ENCODE measurements around the gene CPSF4. TPM values are rescaled to one million over a fixed set of nuclear protein-coding genes. Genes with fewer than 3 reads are reported as not detected.

Gene CPSF4
- total and polyA plus RNA-seq, 7 donors, result 21.3 to 46.4 (median 35.6) TPM

DNA sequence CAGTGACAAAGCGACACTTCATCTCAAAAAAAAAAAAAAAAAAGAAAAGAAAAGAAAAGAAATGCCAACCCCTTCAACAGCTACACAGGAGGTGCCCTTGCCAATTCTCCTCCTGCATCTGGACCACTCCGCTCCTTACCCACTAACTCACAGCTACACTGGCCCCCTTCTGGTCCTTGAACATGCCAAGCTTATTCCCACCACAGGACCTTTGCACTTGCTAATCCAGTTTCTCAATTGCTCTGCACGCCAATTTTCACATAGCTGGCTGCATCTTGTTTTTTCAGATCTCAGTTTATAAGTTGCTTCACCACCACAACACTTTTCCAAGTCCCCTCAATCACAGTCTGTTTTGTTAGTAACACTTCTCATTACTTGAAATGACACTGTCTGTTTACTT lies 35.9 kb upstream of the CPSF4 start:
- H3K4me1 ChIP-seq, result peaks cover 23% of the 10 kb centered on the region
- H3K27ac ChIP-seq, result no peak overlapping the region
- no peak for ATAC-seq
- TF ChIP-seq, protein P1, sequence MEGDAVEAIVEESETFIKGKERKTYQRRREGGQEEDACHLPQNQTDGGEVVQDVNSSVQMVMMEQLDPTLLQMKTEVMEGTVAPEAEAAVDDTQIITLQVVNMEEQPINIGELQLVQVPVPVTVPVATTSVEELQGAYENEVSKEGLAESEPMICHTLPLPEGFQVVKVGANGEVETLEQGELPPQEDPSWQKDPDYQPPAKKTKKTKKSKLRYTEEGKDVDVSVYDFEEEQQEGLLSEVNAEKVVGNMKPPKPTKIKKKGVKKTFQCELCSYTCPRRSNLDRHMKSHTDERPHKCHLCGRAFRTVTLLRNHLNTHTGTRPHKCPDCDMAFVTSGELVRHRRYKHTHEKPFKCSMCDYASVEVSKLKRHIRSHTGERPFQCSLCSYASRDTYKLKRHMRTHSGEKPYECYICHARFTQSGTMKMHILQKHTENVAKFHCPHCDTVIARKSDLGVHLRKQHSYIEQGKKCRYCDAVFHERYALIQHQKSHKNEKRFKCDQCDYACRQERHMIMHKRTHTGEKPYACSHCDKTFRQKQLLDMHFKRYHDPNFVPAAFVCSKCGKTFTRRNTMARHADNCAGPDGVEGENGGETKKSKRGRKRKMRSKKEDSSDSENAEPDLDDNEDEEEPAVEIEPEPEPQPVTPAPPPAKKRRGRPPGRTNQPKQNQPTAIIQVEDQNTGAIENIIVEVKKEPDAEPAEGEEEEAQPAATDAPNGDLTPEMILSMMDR (IDR thresholded peaks at IDR 0.05), result no peak
- no peak overlapping the region for H3K4me3 ChIP-seq
- no peaks in the 10 kb centered on the region for H3K27me3 ChIP-seq (ENCODE audit: insufficient read depth in 3 of 3, low read length in 2 of 3)
- intact Hi-C loops (cut with DNase I), result no loop called here
- DNase-seq, result no peak
- no peaks in the 10 kb centered on the region for H3K9me3 ChIP-seq
- peaks cover 15 to 74% of the 10 kb centered on the region in 2 donors for H3K36me3 ChIP-seq (ENCODE audit: insufficient read depth in 1 of 2, low read depth in 1 of 2)
- 94 to 95% (median 94%) methylated on average over 2 to 3 of the region's 3 CpGs for WGBS, 3 donors

DNA sequence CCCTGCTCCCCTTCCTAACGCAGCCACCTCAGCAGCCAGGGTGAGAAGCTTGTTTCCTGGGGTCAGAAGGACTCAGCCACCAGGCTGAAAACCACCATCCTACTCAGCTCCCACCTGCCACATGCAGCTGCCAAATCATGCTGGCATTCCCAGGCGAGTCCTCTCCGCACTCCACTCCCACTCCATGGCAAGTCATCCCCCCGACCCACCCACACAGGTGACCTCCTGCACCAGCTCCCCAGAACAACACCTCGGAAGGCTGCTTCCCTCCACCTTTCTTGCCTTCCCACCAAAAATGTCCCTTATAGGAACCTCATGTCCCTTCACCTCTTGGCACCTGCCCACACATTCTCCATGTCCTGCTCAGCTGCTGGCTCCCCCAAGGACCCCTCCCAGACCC lies 35.0 kb upstream of the CPSF4 start:
- Histone ChIP-seq H3K27me3 (ENCODE audit: insufficient read depth in 3 of 3, low read length in 2 of 3) (no peaks in the 10 kb centered on the region), H3K9me3 (no peaks in the 10 kb centered on the region), H3K36me3 (ENCODE audit: insufficient read depth in 1 of 2, low read depth in 1 of 2) (peaks cover 13 to 65% of the 10 kb centered on the region in 2 donors), H3K27ac (no peak overlapping the region), H3K4me1 (peaks cover 23% of the 10 kb centered on the region), H3K4me3 (no peak overlapping the region)
- intact Hi-C loops (cut with DNase I), result no loop called here
- DNase-seq (no peak), ATAC-seq (no peak)
- TF ChIP-seq, protein P1 (IDR thresholded peaks at IDR 0.05), result no peak
- WGBS, 3 donors, result 75 to 86% (median 79%) methylated on average over 5 of the region's 5 CpGs

DNA sequence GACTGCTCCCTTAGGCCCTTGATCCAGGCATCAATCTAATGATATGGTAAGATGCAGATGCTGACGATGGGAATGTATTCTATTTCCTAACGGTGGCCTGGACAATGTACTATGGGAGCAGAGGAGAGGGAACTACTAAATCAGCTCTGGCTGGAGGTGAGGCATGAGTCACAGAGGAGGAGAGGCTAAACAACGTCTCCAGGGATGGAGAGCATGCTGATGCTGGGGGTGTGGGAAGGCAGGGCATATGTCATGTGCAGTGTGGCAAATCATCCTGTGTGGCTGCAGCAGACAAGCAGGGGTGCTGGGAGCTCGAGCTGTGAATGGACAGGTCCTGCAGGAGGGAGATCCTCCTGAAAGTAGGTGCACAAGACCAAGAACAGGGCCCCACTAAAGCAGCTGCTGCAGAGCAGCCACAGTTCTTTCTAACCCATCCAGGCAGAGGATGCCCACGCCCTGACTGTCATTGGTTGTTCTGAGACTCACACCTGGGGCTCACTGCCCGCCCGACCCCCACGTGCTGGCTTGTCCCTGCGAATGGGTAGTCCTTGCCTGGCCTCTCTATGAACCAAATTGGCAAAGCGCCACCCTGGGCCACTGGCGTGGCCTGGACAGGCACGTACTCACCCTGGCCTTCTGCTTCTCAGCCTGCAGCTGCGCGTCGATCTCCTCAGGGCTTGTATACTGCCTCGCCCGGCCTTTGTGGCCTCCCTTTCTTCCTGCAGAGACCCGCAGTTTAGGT lies 34.3 kb upstream of the CPSF4 start:
- ATAC-seq (no peak), DNase-seq (no peak)
- intact Hi-C loops (cut with DNase I), result no loop called here
- Histone ChIP-seq H3K27me3 (ENCODE audit: insufficient read depth in 3 of 3, low read length in 2 of 3) (no peaks in the 10 kb centered on the region), H3K9me3 (no peaks in the 10 kb centered on the region), H3K4me3 (no peak overlapping the region), H3K4me1 (peaks cover 23% of the 10 kb centered on the region), H3K27ac (no peak overlapping the region), H3K36me3 (ENCODE audit: insufficient read depth in 1 of 2, low read depth in 1 of 2) (peaks cover 11 to 59% of the 10 kb centered on the region in 2 donors)
- TF ChIP-seq, protein P1 (IDR thresholded peaks at IDR 0.05), result no peak
- 66 to 73% (median 71%) methylated on average over 17 to 18 of the region's 18 CpGs for WGBS, 3 donors

- 90 to 94% (median 93%) methylated on average over 9 to 10 of the region's 10 CpGs for WGBS, 3 donors
- ATAC-seq, result no peak
- H3K4me3 ChIP-seq, result no peak overlapping the region
- H3K9me3 ChIP-seq, result no peaks in the 10 kb centered on the region
- H3K36me3 ChIP-seq (ENCODE audit: insufficient read depth in 1 of 2, low read depth in 1 of 2), result peaks cover 8 to 55% of the 10 kb centered on the region in 2 donors
- H3K4me1 ChIP-seq, result peaks cover 26% of the 10 kb centered on the region
- H3K27me3 ChIP-seq (ENCODE audit: insufficient read depth in 3 of 3, low read length in 2 of 3), result no peaks in the 10 kb centered on the region
- no peak for DNase-seq
- intact Hi-C loops (cut with DNase I), result no loop called here
- TF ChIP-seq, protein P1 (IDR thresholded peaks at IDR 0.05), result no peak
- H3K27ac ChIP-seq, result no peak overlapping the region
Measured at GRCh38 chr7:99404977-99405320, 33.8 kb upstream of the CPSF4 start.

DNA sequence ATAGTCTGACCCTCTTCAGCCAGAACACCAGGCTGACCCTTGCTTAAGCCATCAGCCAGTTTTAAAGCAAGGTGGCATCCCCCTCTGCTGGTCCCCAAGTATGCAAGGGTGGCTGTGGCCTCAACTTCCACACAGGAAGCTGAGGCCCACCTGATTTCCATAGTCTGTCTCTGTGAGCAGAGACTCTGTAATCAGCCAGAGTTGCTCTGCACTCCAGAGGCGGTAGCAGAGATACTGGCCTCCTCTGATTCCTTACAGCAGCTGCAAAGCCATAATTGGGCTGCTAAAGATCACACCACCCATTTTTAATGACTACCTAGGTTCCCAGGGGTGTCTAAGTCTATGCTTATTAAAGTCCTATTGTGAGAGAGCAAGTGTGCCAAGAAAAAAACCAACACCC lies 32.2 kb upstream of the CPSF4 start:
- WGBS, 3 donors, result 49 to 85% (median 53%) methylated on average over 1 of the region's 1 CpG
- TF ChIP-seq, protein P1 (IDR thresholded peaks at IDR 0.05), result no peak
- Histone ChIP-seq H3K4me3 (peak overlapping the region; percentile 95), H3K9me3 (no peaks in the 10 kb centered on the region), H3K36me3 (ENCODE audit: insufficient read depth in 1 of 2, low read depth in 1 of 2) (peaks cover 5 to 55% of the 10 kb centered on the region in 2 donors), H3K27me3 (ENCODE audit: insufficient read depth in 3 of 3, low read length in 2 of 3) (no peaks in the 10 kb centered on the region), H3K27ac (peak overlapping the region; percentile 88), H3K4me1 (peaks cover 29% of the 10 kb centered on the region)
- intact Hi-C loops (cut with DNase I), result no loop called here
- no peak for DNase-seq
- no peak for ATAC-seq
